GM19452 (cell line): ENCODE results near the gene BANP.
"Not testable (repeated sequence)": the region's sequence is repeated elsewhere in the genome, so short reads cannot be mapped to it uniquely, and the experiment has no call there.

Experiments
- ATAC-seq: cut with Tn5 transposase; IDR thresholded peaks from one replicate; pipeline ENCODE4 v1.9.1; 2021; ENCODE audit not compliant: unreplicated experiment

Gene BANP

GRCh38 chr16:88117476-88117868 lies 166.2 kb downstream of the BANP start:
- ATAC-seq: no peak

GRCh38 chr16:88118376-88118775 lies 167.1 kb downstream of the BANP start:
- no peak for ATAC-seq

- ATAC-seq: not testable (repeated sequence)
Measured at GRCh38 chr16:88118852-88119741, 167.9 kb downstream of the BANP start.

- not testable (repeated sequence) for ATAC-seq
Measured at GRCh38 chr16:88119881-88120751, 168.9 kb downstream of the BANP start.

GRCh38 chr16:88120812-88121211 lies 169.6 kb downstream of the BANP start:
- ATAC-seq: no peak

- not testable (repeated sequence) for ATAC-seq
Measured at GRCh38 chr16:88121391-88121790, 170.2 kb downstream of the BANP start.

DNA sequence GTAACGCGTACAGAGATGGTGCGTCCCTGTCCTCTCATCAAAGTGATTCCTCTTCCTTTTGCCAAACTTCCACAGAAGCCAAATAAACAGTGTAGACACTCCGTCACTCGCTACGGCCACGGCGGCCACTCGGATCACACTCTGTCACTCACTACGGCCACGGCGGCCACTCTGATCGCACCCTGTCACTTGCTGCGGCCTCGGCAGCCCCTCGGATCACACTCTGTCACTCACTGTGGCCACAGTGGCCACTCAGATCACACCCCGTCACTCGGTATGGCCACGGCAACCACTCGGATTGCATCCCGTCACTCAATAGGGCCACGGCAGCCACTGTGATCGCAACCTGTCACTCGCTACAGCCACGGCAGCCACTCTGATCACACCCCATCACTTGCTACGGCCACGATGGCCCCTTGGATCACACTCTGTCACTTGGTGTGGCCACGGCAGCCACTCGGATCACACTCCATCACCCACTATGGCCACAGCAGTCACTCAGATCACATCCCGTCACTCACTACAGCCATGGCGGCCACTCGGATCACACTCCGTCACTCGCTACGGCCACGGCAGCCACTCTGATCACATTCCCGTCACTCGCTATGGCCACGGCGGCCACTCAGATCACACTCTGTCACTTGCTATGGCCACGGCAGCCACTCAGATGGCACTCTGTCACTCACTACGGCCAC lies 170.8 kb downstream of the BANP start:
- ATAC-seq: no peak
